SK-N-SH (cell line): ENCODE results near the gene UBE2D3. TPM values are rescaled to one million over a fixed set of nuclear protein-coding genes. Genes with fewer than 3 reads are reported as not detected.
"Not testable (repeated sequence)": the region's sequence is repeated elsewhere in the genome, so short reads cannot be mapped to it uniquely, and the experiment has no call there.

Source experiments
- CTCF ChIA-PET: fragments of 300-600, 350-600 bp; formaldehyde crosslinking; extraction: SDS; loops from one replicate; lab custom pipeline; 2021; lab: Yijun Ruan, JAX
- POLR2A ChIA-PET: fragments of 350-600 bp; sonication (Branson Sonifier 250); formaldehyde crosslinking; extraction: SDS; loops from one replicate; lab custom pipeline; 2020; ENCODE audit warnings: antibody characterized with exemption, inconsistent platforms; lab: Yijun Ruan, JAX
- DNase-seq: peaks from one replicate; pipeline ENCODE4 v3.0.0; 2012
- H2AFZ ChIP-seq: fragments of 200-600 bp; sonication (generic); 2 replicates; pipeline ENCODE4 v1.8.1; 2016; ENCODE audit warnings: antibody characterized with exemption, mild to moderate bottlenecking, low read depth
- H3F3A ChIP-seq: fragments of 200-600 bp; sonication (generic); replicated peaks from 2 replicates; pipeline ENCODE3; 2016; ENCODE audit warnings: antibody characterized with exemption, mild to moderate bottlenecking; ENCODE audit not compliant: insufficient read depth
- H3K27ac ChIP-seq, 2 experiments: fragments of 200-500 bp in 1 of 2; fragments of 200-600 bp in 1 of 2; sonication (Bioruptor generic) in 1 of 2; sonication (generic), shearing (Covaris generic) in 1 of 2; 2 replicates each; pipeline versions ENCODE4 v1.5.1 to v1.6.1; 2014 to 2016; ENCODE audit warnings: low read depth in 2 of 2, inconsistent platforms in 1 of 2, low read length in 1 of 2, mild to moderate bottlenecking in 1 of 2, mixed read lengths in 1 of 2
- H3K27me3 ChIP-seq: fragments of 200-600 bp; sonication (generic), shearing (Covaris generic); 2 replicates; pipeline ENCODE4 v1.6.1; 2016; ENCODE audit warnings: mixed run types; ENCODE audit not compliant: insufficient read depth
- H3K36me3 ChIP-seq, 2 experiments: fragments of 200-500 bp in 1 of 2; fragments of 200-600 bp in 1 of 2; sonication (Bioruptor generic) in 1 of 2; sonication (generic) in 1 of 2; replicated peaks in 1 of 2; 2 replicates each; pipeline versions ENCODE3 to v1.5.1; 2014 to 2016; ENCODE audit warnings: low read length in 1 of 2, mild to moderate bottlenecking in 1 of 2; ENCODE audit not compliant: insufficient read depth in 2 of 2, control insufficient read depth in 1 of 2
- H3K4me1 ChIP-seq, 2 experiments: fragments of 200-500 bp in 1 of 2; fragments of 200-600 bp in 1 of 2; sonication (Bioruptor generic) in 1 of 2; sonication (generic), shearing (Covaris generic) in 1 of 2; 2 replicates each; pipeline versions ENCODE4 v1.5.1 to v1.6.1; 2014 to 2016; ENCODE audit warnings: low read depth in 1 of 2, low read length in 1 of 2, mixed run types in 1 of 2; ENCODE audit not compliant: insufficient read depth in 2 of 2, control insufficient read depth in 1 of 2
- H3K4me2 ChIP-seq: fragments of 200-600 bp; sonication (generic), shearing (Covaris generic); 2 replicates; pipeline ENCODE4 v1.6.1; 2017; ENCODE audit warnings: mixed run types
- H3K4me3 ChIP-seq, 2 experiments: fragments of 200-500 bp in 1 of 2; fragments of 200-600 bp in 1 of 2; sonication (Bioruptor generic) in 1 of 2; sonication (generic), shearing (Covaris generic) in 1 of 2; 2 replicates each; pipeline versions ENCODE4 v1.5.1 to v1.8.1; 2014 to 2016; ENCODE audit warnings: low read depth in 2 of 2, inconsistent platforms in 1 of 2, low read length in 1 of 2, mild to moderate bottlenecking in 1 of 2, mixed read lengths in 1 of 2, moderate library complexity in 1 of 2
- H3K79me2 ChIP-seq: fragments of 200-600 bp; sonication (generic); 2 replicates; pipeline ENCODE4 v1.8.1; 2017; ENCODE audit warnings: mild to moderate bottlenecking; ENCODE audit not compliant: insufficient read depth
- H3K9ac ChIP-seq: fragments of 200-600 bp; sonication (generic); 2 replicates; pipeline ENCODE4 v1.6.1; 2017; ENCODE audit warnings: mixed run types
- H3K9me2 ChIP-seq: fragments of 200-600 bp; sonication (generic); 2 replicates; pipeline ENCODE4 v1.6.1; 2017; ENCODE audit warnings: mixed run types
- H3K9me3 ChIP-seq: fragments of 200-600 bp; sonication (generic); 2 replicates; pipeline ENCODE4 v1.6.1; 2017; ENCODE audit warnings: mixed run types, mild to moderate bottlenecking, moderate library complexity
- H4K20me1 ChIP-seq: fragments of 200-600 bp; sonication (generic); 2 replicates; pipeline ENCODE4 v1.6.1; 2017; ENCODE audit warnings: mild to moderate bottlenecking, mixed run types; ENCODE audit not compliant: insufficient read depth
- EZH2phosphoT487 ChIP-seq: fragments of 200-600 bp; sonication (generic); IDR thresholded peaks from 2 replicates; pipeline ENCODE4 v1.6.1; 2017; ENCODE audit warnings: low read depth, mixed run types, mild to moderate bottlenecking, antibody characterized with exemption, moderate library complexity, borderline replicate concordance
- FOSL2 ChIP-seq: IDR thresholded peaks from 2 replicates; pipeline ENCODE4 v1.4.0; 2012; ENCODE audit warnings: low read depth, mild to moderate bottlenecking, moderate library complexity, borderline replicate concordance
- FOXJ3 ChIP-seq: sonication (generic); formaldehyde crosslinking; IDR thresholded peaks from 2 replicates; pipeline ENCODE4 v1.5.1; 2020; ENCODE audit warnings: mild to moderate bottlenecking, missing genetic modification reagents
- FOXM1 ChIP-seq: IDR thresholded peaks from 2 replicates; pipeline ENCODE4 v1.4.0; 2012; ENCODE audit warnings: low read depth, mild to moderate bottlenecking
- RFX5 ChIP-seq: IDR thresholded peaks from 2 replicates; pipeline ENCODE4 v1.6.1; 2012; ENCODE audit warnings: mild to moderate bottlenecking, improper control_type of control experiment, low read length
- RXRA ChIP-seq: IDR thresholded peaks from 2 replicates; pipeline ENCODE4 v1.4.0; 2012; ENCODE audit warnings: low read depth, mild to moderate bottlenecking, borderline replicate concordance
- TEAD4 ChIP-seq: IDR thresholded peaks from 2 replicates; pipeline ENCODE4 v1.4.0; 2012; ENCODE audit warnings: mild to moderate bottlenecking, borderline replicate concordance; ENCODE audit not compliant: insufficient read depth
- WGBS: methylation state at CpG from one replicate; pipeline ENCODE4 v1.1.6; 2017; ENCODE audit warnings: low lambda C conversion rate; 5-methylcytosine and 5-hydroxymethylcytosine counted together
- polyA plus RNA-seq, 3 experiments: library from polyadenylated mRNA; depleted of rRNA; stranded (reverse); fragments of >200 nt; gene quantifications; 2 replicates each; pipeline ENCODE4 v1.2.3, GENCODE V29; 2012
- TF ChIP-seq, protein P1 (sequence below): fragments of 150-350 bp; IDR thresholded peaks from 2 replicates; pipeline ENCODE4 v1.6.1; 2017; ENCODE audit warnings: antibody characterized with exemption, low read length, low read depth, borderline replicate concordance
- TF ChIP-seq, protein P2 (sequence below): IDR thresholded peaks from 2 replicates; pipeline ENCODE4 v1.4.0; 2012; ENCODE audit warnings: low read depth, borderline replicate concordance
- TF ChIP-seq, protein P3 (sequence below): IDR thresholded peaks from 2 replicates; pipeline ENCODE4 v1.4.0; 2012; ENCODE audit warnings: low read depth
- TF ChIP-seq, protein P4 (sequence below): IDR thresholded peaks from 2 replicates; pipeline ENCODE4 v1.4.0; 2012; ENCODE audit warnings: low read depth, borderline replicate concordance

Gene UBE2D3
- polyA plus RNA-seq, 1 of the 3 experiments (the other 2 are of a cell fraction) = 216 TPM

DNA sequence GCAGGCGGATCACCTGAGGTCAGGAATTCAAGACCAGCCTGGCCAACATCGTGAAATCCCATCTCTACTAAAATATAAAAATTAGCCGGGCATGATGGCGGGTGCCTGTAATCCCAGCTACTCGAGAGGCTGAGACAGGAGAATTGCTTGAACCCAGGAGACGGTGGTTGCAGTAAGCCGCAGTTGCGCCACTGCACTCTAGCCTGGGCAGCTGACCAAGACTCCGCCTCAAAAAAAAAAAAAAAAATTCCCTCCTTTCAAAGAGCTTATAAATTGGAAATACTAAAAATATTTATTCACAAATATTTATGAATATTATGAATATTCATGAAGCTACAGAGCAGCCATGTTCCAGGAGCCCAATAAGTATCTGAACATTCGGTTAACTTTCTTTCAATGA lies 8.3 kb downstream of the UBE2D3 start:
- POLR2A ChIA-PET, H3K27me3 ChIP-seq, H3K9ac ChIP-seq, CTCF ChIA-PET, H2AFZ ChIP-seq, DNase-seq, H3K9me2 ChIP-seq, H3K4me2 ChIP-seq, H3K4me3 ChIP-seq, H3K9me3 ChIP-seq: not testable (repeated sequence)
- Histone ChIP-seq H3K27ac (peak overlapping the region in 1 of 2 experiments; percentile 26; a peak in 1 of 4 replicates), H4K20me1 (peaks cover 84% of the 10 kb centered on the region), H3K79me2 (peaks cover 98% of the 10 kb centered on the region), H3K4me1 (peaks cover 20 to 43% of the 10 kb centered on the region in 2 experiments), H3F3A (peaks cover 32% of the 10 kb centered on the region), H3K36me3 (peaks cover 29 to 58% of the 10 kb centered on the region in 2 experiments)
- WGBS = 98% methylated on average over 10 of the region's 10 CpGs

DNA sequence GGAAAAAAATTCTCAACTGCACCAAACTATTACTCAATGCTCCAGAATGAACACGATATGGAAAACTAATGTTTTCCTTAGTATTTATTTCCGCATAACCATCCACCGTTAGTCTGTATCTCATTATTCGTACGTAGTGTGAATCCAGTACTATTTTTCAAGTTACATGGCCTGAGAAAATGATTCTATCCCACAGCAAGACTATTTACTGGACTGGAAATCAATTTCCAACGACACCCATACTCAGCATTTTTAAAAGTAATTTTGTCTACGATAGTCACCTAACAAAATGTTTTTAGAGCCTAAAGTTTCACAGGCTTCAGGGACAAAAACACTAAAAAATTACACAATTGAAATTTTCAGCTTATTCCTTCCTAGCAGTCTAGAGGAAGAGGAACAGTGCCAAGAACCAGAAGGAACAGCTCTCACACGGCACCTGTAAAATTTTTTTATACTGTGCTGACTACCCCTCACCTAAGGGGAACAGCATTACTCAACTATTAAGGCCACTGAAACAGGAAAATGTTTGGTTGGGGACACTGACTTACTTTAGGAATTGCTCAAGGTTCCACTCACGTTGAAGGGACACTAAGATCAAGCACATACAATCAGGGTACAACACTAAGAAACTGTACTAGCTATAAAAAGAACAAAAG lies 9.6 kb downstream of the UBE2D3 start:
- Histone ChIP-seq H4K20me1 (peaks cover 83% of the 10 kb centered on the region), H3F3A (peaks cover 32% of the 10 kb centered on the region), H2AFZ (no peak overlapping the region), H3K36me3 (peaks cover 32 to 54% of the 10 kb centered on the region in 2 experiments), H3K9me3 (no peaks in the 10 kb centered on the region), H3K9ac (no peak overlapping the region), H3K27me3 (no peaks in the 10 kb centered on the region), H3K9me2 (no peaks in the 10 kb centered on the region), H3K4me2 (no peak overlapping the region), H3K4me1 (peaks cover 16 to 31% of the 10 kb centered on the region in 2 experiments), H3K27ac (peak overlapping the region in 1 of 2 experiments; percentile 88; a peak in 2 of 4 replicates), H3K79me2 (peaks cover 98% of the 10 kb centered on the region), H3K4me3 (no peak overlapping the region)
- WGBS = 91% methylated on average over 9 of the region's 9 CpGs
- DNase-seq = no peak
- CTCF ChIA-PET = interaction anchor here (2.5 kb wide), 1 partner anchor 10 kb away, joined by 8 read pairs; the partner anchor contains the start of gene UBE2D3
- POLR2A ChIA-PET = interaction anchor here (2.6 kb wide), 1 partner anchor 10 kb away, joined by 19 read pairs; the partner anchor contains the start of gene UBE2D3
- TF ChIP-seq TEAD4 = no peak
- no peak for TF ChIP-seq FOSL2
- TF ChIP-seq, protein P1, sequence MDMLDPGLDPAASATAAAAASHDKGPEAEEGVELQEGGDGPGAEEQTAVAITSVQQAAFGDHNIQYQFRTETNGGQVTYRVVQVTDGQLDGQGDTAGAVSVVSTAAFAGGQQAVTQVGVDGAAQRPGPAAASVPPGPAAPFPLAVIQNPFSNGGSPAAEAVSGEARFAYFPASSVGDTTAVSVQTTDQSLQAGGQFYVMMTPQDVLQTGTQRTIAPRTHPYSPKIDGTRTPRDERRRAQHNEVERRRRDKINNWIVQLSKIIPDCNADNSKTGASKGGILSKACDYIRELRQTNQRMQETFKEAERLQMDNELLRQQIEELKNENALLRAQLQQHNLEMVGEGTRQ = no peak
- no peak for TF ChIP-seq FOXM1
- TF ChIP-seq, protein P2, sequence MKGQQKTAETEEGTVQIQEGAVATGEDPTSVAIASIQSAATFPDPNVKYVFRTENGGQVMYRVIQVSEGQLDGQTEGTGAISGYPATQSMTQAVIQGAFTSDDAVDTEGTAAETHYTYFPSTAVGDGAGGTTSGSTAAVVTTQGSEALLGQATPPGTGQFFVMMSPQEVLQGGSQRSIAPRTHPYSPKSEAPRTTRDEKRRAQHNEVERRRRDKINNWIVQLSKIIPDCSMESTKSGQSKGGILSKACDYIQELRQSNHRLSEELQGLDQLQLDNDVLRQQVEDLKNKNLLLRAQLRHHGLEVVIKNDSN = no peak
- no peak for TF ChIP-seq FOXJ3 (CRISPR knock-in tag)
- TF ChIP-seq EZH2phosphoT487 = no peak
- no peak for TF ChIP-seq RFX5
- TF ChIP-seq RXRA = no peak
- TF ChIP-seq, protein P3, sequence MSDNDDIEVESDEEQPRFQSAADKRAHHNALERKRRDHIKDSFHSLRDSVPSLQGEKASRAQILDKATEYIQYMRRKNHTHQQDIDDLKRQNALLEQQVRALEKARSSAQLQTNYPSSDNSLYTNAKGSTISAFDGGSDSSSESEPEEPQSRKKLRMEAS = no peak
- TF ChIP-seq, protein P4, sequence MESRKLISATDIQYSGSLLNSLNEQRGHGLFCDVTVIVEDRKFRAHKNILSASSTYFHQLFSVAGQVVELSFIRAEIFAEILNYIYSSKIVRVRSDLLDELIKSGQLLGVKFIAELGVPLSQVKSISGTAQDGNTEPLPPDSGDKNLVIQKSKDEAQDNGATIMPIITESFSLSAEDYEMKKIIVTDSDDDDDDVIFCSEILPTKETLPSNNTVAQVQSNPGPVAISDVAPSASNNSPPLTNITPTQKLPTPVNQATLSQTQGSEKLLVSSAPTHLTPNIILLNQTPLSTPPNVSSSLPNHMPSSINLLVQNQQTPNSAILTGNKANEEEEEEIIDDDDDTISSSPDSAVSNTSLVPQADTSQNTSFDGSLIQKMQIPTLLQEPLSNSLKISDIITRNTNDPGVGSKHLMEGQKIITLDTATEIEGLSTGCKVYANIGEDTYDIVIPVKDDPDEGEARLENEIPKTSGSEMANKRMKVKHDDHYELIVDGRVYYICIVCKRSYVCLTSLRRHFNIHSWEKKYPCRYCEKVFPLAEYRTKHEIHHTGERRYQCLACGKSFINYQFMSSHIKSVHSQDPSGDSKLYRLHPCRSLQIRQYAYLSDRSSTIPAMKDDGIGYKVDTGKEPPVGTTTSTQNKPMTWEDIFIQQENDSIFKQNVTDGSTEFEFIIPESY = no peak
